H54 (cell line): ENCODE data around the gene HOXA4.
A peak's percentile ranks its signal among the peaks of the same experiment; 100 is the strongest.

ENCODE experiments used
- DNase-seq: peaks from one replicate; pipeline ENCODE4 v3.0.0; 2011; ENCODE audit warnings: low spot score, mixed read lengths; ENCODE audit not compliant: insufficient read length
- FAIRE-seq: peaks from 3 replicates; lab custom pipeline; 2011; peaks lifted over from hg19 to GRCh38; lab: Jason Lieb, UNC
- POLR2A ChIP-seq: IDR thresholded peaks from 2 replicates; pipeline ENCODE4 v1.6.1; 2011; ENCODE audit warnings: low read depth, mild to moderate bottlenecking, low read length

HOXA4 gene

GRCh38 chr7:27123007-27123476 lies 7.5 kb downstream of the HOXA4 start:
- DNase-seq, result no peak
- no peak for TF ChIP-seq POLR2A
- FAIRE-seq, result no peak

- no peak for TF ChIP-seq POLR2A
- DNase-seq, result no peak
- FAIRE-seq, result no peak
These were observed 8.3 kb downstream of the HOXA4 start for GRCh38 chr7:27122077-27122910.

DNA sequence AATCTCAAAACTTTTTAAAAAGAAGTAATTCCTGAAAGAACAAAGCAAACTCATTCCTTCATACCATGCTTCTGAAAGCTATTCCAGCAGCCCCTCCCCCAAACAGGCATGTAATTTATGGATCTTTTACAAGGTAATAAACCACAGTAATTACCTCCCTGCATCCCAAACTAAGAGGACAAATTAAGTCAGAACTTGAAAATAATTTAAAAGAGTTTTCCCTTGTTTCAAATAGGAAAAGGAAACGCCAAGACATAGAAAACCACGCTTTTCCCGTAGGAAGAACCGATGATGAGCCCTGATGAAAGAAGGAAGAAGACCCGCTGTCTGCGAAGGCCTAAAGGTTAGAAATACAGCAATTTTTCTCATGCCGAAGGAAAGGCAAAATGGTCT lies 8.9 kb downstream of the HOXA4 start:
- no peak for DNase-seq
- no peak for TF ChIP-seq POLR2A
- FAIRE-seq, result no peak

DNA sequence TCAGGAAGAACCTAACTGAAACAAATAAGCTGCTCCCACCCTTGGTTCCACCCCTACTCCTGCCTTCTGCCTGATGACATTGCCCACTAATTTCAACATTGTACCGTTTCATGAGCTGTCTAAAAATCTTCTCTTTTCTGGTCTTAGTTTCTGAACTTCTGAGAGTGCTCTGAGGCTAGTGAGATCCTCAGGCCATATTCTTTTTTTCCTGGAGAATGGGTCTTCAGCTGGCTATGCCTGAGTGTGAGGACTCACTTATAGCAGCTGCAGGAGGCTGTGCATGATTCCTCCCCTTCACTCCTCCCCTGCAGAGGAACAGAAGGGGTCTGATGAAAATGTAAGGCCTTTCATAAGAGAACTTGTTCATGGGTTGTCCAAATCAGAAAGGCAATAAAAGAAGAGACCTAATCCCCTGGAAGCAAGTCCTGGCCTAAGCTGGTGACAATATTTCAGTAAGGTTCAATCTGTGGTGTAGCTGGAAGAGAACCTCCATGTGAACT lies 11.1 kb downstream of the HOXA4 start:
- no peak for DNase-seq
- no peak for FAIRE-seq
- no peak for TF ChIP-seq POLR2A

GRCh38 chr7:27118580-27118979 lies 12.0 kb downstream of the HOXA4 start:
- no peak for FAIRE-seq

GRCh38 chr7:27117887-27118491 lies 12.6 kb downstream of the HOXA4 start:
- FAIRE-seq (no peak), DNase-seq (no peak)
- no peak for TF ChIP-seq POLR2A

More at GRCh38 chr7:27118580-27118979, 12.0 kb downstream of the HOXA4 start:
- DNase-seq, result no peak
- no peak for TF ChIP-seq POLR2A

DNA sequence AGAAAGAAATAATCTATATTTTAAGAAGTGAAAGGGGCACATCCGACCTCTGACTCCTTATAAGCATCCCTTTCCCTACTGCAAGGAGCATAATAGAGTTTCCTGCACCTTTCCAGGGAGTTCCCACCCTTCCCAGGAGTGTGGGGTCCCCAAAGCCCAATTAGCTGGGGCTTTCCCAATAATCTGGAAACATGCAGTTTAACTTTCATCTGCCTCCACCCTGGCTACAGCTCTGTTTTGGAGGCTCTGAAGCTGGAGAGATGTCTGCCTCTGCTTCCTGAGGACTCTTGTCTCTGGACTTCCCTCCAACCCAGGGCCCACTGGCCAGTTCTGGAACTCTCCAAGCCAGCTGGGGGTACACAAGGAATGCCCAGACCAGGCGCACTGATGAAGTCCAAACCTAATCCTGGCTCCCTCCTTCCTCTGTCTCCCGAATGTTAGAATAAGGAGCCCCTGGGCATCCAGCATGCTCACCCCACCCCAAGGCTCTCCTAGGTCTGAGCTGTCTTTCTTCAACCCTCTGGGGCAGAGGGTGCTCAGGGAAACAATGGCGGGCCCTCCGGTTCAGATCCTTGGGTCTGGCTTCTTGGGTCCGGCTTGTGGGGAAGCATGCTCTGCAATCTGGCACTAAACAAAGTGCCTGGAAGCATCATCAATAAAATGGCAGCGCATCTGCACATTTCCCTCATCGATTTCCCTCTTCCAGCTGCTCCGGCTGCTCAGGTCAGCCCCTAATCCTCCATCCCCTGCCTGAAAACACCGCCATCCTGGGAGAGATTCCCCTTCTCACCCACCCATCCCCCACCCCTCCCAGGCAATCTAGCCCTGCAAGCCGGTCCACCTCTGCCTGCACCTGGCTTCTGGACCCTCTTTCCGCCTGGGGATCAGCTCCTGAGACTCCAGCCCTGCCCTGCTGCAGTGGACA lies 13.3 kb downstream of the HOXA4 start:
- DNase-seq (no peak), FAIRE-seq (no peak)
- TF ChIP-seq POLR2A, result no peak

DNA sequence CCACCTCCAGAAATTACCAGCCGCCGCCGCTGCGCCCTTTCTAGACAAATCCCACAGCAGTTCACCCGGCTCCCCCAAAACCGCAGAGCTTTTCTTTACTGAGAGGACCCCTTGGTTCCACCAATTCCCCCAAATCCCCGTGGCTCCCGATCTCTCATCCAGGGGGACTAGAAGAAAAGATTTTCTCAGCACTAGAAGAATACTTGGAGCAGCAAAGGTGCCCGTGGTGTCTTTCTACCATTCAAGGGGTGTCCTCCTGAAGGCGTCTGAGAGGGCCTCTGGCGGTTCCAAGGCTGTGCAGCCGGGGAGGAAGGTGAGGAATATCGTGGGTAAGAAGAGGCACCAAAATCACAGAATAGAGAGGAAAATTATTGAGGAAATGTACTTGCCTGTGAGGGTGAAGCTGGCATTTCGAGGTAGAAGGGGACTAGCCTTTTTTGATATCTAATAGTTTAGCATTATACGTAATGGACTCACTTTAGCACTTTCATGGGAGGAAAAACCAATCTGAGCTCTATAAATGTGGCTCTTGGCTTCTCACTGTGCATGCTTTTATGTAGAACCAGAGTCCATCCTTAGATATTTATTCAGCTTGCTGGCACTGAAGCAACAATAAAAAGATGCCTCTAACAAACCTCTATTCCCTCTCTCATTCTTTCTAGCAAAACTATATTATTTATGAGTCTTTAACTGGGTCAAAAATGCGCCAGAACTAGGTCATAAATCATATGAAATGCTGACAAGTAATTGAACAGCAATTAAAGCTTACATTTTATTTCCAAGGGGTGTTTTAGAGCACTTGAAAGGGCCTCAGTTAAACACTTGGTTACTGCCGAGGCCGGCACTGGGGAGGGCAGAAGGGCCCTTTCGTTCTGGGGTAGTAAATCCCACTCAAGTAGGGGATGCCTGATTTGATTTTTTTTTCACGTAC lies 14.3 kb downstream of the HOXA4 start:
- FAIRE-seq, result no peak
- TF ChIP-seq POLR2A, result no peak
- DNase-seq, result no peak

- TF ChIP-seq POLR2A, result no peak
- peak; percentile 75 for FAIRE-seq
- DNase-seq, result no peak
These were observed 15.1 kb downstream of the HOXA4 start for GRCh38 chr7:27115221-27116026.

DNA sequence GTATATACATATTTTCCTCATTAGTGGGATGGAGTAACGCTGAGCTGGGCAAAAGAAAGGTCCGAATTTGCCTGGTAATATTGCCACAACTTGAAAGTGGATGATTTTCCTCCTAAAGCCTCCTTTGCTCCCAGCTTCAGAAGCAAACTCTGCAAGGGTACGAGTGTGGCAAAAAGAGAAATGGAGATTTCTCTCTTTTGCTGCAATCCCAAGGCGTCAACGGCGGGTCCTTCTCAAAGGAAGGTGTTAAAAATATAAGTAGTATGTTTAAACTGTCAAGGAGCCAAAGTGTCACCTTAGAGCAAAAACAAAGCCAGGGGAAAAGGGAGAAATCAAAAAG lies 15.7 kb downstream of the HOXA4 start:
- no peak for TF ChIP-seq POLR2A
- DNase-seq (no peak), FAIRE-seq (no peak)

DNA sequence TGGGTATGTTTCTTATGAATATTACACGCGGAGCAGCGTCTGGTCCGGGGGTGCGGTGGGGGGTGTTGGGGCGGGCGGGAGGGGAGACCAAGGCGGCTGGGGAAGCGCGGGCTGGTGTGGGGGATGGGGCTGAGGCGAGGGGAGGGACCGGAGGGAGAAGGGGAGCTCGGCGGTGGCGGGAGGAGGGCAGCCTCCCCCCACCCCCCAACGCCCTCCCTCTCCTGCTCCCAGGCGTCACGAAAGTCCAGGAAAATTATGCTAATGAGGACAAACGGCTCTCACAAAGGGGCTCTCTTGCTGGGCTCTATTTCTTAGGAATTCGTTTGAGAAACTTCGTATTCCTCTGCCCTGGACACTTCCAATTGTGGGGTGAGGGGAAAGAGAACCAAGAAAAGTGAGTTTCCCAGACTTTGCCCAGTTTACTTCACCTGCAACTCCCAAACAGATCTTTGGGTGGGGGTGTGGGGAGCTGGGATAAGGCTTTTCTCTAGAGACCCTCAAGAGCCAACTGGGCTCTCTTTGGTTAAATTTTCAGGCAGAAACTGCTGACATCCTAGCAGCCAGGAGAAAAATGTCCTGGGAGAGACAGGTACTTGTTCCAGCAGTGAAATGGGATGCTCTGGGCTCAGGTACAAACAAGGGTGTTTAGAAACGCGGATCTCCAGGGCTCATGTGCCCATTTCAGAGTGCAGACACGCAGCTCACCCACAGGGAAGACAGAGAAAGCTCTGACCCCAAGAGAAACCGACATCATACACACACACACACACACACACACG lies 16.4 kb downstream of the HOXA4 start:
- FAIRE-seq (no peak), DNase-seq (no peak)
- TF ChIP-seq POLR2A, result no peak
